ENCODE results near the gene RBFOX2. TPM values are rescaled to one million over a fixed set of nuclear protein-coding genes. Genes with fewer than 3 reads are reported as not detected.

Gene RBFOX2
- polyA plus RNA-seq, 1 donor: 190 TPM

DNA sequence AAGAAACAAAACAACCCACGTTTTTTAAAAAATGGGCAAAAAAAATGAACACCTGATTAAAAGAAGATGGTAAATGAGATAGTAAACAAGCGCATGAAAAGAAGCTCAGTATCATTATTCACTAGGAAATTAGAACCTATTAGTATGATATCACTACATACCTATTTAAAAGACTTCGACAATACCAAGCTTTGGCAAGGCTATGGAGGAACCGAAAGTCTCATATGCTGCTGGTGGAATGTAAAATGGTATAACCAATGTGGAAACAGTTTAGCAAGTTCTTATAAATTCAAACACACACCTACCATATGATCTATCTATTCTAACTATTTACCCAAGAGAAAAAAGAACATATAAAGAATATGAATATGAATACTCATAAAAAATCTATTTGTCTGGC lies 167.2 kb downstream of the RBFOX2 start:
- DNase-seq: no peak

- DNase-seq: no peak
Observed at GRCh38 chr22:35860837-35861236, 167.8 kb downstream of the RBFOX2 start.

GRCh38 chr22:35860087-35860733 lies 168.4 kb downstream of the RBFOX2 start:
- DNase-seq: no peak

GRCh38 chr22:35854334-35854733 lies 174.3 kb downstream of the RBFOX2 start:
- DNase-seq: no peak

- DNase-seq: no peak
Observed at GRCh38 chr22:35852076-35852475, 176.5 kb downstream of the RBFOX2 start.

GRCh38 chr22:35850831-35851230 lies 177.8 kb downstream of the RBFOX2 start:
- no peak for DNase-seq

DNA sequence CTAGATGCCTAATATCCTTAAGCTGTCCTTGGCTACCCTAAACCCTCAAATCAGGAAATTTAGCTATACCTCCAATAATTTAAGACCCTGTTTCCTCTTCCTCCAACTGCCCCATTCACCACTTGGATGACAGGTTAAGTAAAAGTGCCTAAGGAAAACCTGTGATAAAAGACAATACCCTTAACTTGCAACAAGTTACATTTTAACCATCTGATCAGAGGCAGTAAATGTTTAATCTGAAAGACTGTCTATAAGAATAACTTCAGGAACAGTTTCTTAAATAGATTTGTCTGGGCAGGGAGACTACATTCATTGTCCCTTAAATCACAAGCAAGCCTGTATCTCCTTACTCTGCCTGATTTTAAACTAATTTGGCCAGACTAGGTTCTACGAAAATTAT lies 181.8 kb downstream of the RBFOX2 start:
- DNase-seq: no peak

DNA sequence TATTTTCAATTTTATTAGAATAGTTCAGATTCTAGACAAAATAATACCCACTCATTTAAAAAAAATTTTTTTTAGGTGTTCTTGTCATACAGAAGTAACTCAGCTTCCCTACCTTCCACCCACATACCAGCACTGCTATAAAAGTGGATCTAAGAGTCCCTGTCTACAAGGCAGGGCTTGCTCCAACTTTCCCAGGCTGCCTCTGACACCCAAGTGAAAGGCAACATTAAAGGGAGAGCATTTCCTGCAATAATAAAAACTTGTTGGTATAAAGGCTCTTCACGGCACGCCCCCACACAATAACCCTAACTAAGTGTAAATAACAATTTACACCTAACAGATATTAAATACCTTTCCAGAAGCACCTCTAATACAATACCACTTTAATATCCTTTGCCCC lies 183.7 kb downstream of the RBFOX2 start:
- no peak for DNase-seq

GRCh38 chr22:35842954-35843353 lies 185.7 kb downstream of the RBFOX2 start:
- DNase-seq: no peak

DNA sequence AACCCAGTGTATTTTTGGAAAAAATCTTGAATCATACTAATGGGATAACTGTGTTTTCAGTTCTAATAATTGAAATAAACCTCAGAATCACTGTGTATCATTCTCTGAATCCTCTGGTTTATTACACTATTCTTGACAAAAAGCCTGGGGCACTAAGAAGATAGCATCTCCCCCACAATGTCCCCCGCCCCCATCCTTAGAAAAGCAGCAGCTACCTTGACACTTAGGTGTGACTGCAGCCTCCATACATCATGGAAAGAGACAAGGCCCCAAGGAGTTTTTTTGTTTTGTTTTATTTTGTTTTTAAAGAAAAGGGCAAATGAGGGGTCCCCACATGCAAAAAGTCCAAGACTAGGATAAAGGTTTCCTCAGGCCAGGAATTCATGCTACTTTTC lies 186.1 kb downstream of the RBFOX2 start:
- DNase-seq: no peak

- DNase-seq: no peak
Observed at GRCh38 chr22:35841907-35842518, 186.6 kb downstream of the RBFOX2 start.

GRCh38 chr22:35840302-35840739 lies 188.3 kb downstream of the RBFOX2 start:
- peak; percentile 91 for DNase-seq

DNA sequence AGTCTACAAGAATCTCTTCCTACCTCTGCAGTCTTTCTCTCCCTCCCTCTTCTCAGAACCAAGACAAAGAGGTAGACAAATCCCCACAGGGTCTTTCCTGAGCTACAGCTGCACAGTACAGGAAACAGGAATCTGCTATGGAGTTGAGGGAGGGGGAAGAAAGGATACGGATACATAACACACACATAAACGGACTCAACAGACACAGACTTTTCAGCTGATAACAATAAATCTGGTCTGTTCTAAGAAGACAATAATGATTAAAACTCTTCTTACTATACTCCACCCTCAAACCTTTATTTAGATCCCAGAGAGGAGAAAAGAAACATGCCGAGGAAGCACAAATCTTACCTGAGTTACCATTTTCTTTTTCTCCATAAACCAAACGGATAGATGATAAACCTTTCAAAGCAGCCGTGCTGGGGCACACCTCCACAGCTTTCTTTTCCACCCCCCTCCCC lies 188.8 kb downstream of the RBFOX2 start:
- DNase-seq: peak; percentile 47

GRCh38 chr22:35838855-35839576 lies 189.6 kb downstream of the RBFOX2 start:
- peak; percentile 46 for DNase-seq

- DNase-seq: no peak
Observed at GRCh38 chr22:35837101-35837727, 191.4 kb downstream of the RBFOX2 start.

DNA sequence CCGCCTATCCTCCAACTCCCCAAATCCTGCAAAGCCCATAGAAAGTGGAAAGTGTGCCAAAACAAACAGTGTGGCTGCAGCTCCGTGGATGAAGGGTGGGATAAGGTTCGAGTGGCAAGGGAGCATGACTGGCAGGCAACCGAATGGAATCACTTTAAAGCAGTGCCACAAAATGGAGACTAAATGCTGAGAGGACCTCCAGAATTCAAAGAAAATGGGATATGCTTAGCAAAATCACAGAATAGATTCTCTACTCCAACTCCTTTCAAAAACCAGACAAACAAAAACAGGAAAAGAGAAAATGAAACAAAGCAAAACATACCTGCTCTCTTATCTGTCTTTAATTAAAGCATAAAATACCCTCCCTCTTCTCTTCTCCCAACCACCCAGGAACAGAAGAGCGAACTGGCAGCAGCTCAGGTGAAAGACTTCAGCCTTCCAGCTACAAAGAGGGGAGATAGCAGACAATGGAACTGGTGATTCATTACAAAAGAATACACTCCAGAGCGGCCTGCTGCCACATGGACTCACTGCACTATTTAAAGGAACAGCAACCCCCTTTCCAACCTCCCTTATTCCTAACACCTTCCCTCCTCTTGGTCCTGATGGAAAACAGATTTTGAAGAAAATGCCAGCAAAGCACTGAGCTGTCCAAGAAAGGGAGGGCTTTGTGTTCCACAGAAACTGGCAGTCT lies 192.5 kb downstream of the RBFOX2 start:
- DNase-seq: peak; percentile 85

- no peak for DNase-seq
Observed at GRCh38 chr22:35835267-35835997, 193.2 kb downstream of the RBFOX2 start.

- no peak for DNase-seq
Observed at GRCh38 chr22:35834061-35834460, 194.6 kb downstream of the RBFOX2 start.

DNA sequence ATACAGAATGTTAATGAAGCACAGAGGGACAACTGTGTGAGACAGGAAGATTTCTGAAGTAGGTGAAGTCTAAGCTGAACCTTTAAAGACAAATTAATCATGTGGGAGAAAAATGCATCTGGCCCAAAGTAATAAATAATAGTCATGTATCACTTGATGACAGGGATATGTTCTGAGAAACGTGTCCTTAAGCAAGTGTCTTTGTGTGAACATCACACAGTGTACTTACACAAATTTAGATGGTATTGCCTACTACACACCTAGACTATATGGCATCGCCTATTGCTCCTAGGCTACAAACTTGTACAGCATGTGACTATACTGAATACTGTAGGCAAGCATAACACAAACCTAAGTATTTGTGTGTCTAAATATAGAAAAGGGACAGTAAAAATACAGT lies 198.3 kb downstream of the RBFOX2 start:
- DNase-seq: no peak

GRCh38 chr22:35824256-35824655 lies 204.4 kb downstream of the RBFOX2 start:
- DNase-seq: no peak

DNA sequence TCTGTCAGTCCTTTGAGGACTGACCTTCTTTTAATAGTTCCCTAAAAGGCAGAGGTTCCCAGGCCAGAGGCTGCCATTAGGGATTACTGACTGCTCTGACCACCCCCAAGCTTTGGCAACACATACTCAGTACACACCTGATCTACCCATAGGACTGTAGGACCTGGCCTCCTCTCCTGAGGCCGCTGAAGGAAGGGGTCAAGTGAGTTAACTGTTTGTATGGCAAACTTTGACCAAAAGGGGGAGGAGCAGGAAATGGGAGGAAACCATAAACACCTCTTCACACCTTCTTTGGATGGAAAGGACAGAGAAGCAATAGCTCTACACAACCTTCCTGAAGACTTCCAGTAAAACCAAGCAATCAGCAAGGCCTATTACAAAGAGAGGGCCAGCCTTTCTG lies 207.0 kb downstream of the RBFOX2 start:
- DNase-seq: no peak

- no peak for DNase-seq
Observed at GRCh38 chr22:35819421-35819820, 209.2 kb downstream of the RBFOX2 start.
